HepG2 (cell line): ENCODE results near the gene ACAP1.

Source experiments
- CBX5 ChIP-seq: sonication (generic); formaldehyde crosslinking; IDR thresholded peaks from 2 replicates; pipeline ENCODE4 v1.4.0; 2020; ENCODE audit warnings: missing genetic modification reagents, borderline replicate concordance
- POLR2A ChIP-seq, 2 experiments: IDR thresholded peaks; 2 replicates each; pipeline ENCODE4 v1.6.1; 2011; ENCODE audit warnings: low read depth in 2 of 2, low read length in 2 of 2, mild to moderate bottlenecking in 1 of 2, moderate library complexity in 1 of 2; ENCODE audit not compliant: insufficient read depth in 1 of 2
- SMC3 ChIP-seq: IDR thresholded peaks from 2 replicates; pipeline ENCODE4 v1.6.1; 2011; ENCODE audit warnings: low read length, improper control_type of control experiment
- U2AF1 ChIP-seq: fragments of 200-400 bp; formaldehyde crosslinking; optimal IDR thresholded peaks from 2 replicates; pipeline ENCODE3; 2017; ENCODE audit warnings: mild to moderate bottlenecking, low read depth, low read length
- ZFP41 ChIP-seq: sonication (generic); formaldehyde crosslinking; IDR thresholded peaks from 2 replicates; pipeline ENCODE4 v1.4.0; 2020; ENCODE audit warnings: mild to moderate bottlenecking, missing genetic modification reagents, borderline replicate concordance
- ZNF558 ChIP-seq: sonication (generic); formaldehyde crosslinking; IDR thresholded peaks from 2 replicates; pipeline ENCODE4 v1.9.0; 2022; ENCODE audit warnings: mild to moderate bottlenecking, missing genetic modification reagents, borderline replicate concordance
- TF ChIP-seq, protein P1 (sequence below): IDR thresholded peaks from 2 replicates; pipeline ENCODE4 v1.4.0; 2020; ENCODE audit warnings: mild to moderate bottlenecking, missing genetic modification reagents
- TF ChIP-seq, protein P2 (sequence below): sonication (generic); formaldehyde crosslinking; IDR thresholded peaks from 2 replicates; pipeline ENCODE4 v1.5.1; 2020; ENCODE audit warnings: missing genetic modification reagents, mild to moderate bottlenecking, borderline replicate concordance

DNA sequence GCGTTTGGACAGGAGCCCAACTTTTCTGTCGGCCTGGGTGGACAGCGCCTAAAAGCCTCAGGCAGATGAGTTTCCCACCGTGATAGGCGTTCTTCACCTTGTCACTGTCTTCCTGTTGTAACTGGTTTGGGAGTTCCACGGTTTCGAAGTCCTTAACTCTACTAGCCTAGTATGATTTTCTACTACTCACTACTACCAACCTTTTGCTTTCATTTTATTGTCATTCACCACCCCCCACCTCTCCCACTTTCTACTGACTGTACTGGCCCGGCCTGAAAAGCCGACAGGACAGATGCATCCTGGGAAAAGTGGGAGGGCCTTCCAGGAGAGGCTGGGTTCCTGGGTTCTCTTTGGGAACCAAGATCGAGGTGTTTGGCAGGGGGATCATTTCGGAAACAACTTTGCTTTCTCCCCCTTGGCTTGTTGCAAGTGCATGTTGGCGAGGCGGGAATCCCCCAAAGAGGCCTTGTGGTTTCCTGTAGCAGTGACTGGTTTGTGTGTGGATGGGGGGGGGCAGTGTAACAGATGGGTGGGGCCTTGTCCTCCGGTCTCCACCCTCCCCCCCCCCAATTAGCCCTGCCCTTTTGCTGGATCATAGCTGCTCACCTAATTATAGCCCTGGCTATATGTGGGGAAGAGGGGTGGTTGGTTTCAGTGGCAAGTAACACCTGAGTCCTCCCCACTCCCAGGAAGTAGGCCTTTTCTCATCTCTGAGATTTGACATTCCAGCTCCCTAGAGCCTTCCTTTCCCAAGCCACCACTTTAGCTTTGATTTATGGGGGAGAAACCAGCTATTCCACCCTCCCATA is 27.5 kb upstream of the ACAP1 start:
- no peak for TF ChIP-seq U2AF1
- TF ChIP-seq, protein P1, sequence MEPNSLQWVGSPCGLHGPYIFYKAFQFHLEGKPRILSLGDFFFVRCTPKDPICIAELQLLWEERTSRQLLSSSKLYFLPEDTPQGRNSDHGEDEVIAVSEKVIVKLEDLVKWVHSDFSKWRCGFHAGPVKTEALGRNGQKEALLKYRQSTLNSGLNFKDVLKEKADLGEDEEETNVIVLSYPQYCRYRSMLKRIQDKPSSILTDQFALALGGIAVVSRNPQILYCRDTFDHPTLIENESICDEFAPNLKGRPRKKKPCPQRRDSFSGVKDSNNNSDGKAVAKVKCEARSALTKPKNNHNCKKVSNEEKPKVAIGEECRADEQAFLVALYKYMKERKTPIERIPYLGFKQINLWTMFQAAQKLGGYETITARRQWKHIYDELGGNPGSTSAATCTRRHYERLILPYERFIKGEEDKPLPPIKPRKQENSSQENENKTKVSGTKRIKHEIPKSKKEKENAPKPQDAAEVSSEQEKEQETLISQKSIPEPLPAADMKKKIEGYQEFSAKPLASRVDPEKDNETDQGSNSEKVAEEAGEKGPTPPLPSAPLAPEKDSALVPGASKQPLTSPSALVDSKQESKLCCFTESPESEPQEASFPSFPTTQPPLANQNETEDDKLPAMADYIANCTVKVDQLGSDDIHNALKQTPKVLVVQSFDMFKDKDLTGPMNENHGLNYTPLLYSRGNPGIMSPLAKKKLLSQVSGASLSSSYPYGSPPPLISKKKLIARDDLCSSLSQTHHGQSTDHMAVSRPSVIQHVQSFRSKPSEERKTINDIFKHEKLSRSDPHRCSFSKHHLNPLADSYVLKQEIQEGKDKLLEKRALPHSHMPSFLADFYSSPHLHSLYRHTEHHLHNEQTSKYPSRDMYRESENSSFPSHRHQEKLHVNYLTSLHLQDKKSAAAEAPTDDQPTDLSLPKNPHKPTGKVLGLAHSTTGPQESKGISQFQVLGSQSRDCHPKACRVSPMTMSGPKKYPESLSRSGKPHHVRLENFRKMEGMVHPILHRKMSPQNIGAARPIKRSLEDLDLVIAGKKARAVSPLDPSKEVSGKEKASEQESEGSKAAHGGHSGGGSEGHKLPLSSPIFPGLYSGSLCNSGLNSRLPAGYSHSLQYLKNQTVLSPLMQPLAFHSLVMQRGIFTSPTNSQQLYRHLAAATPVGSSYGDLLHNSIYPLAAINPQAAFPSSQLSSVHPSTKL = no peak
- no peak for TF ChIP-seq SMC3
- no peak for TF ChIP-seq CBX5 (CRISPR knock-in tag)
- TF ChIP-seq ZNF558 (CRISPR knock-in tag) = no peak
- TF ChIP-seq, protein P2, sequence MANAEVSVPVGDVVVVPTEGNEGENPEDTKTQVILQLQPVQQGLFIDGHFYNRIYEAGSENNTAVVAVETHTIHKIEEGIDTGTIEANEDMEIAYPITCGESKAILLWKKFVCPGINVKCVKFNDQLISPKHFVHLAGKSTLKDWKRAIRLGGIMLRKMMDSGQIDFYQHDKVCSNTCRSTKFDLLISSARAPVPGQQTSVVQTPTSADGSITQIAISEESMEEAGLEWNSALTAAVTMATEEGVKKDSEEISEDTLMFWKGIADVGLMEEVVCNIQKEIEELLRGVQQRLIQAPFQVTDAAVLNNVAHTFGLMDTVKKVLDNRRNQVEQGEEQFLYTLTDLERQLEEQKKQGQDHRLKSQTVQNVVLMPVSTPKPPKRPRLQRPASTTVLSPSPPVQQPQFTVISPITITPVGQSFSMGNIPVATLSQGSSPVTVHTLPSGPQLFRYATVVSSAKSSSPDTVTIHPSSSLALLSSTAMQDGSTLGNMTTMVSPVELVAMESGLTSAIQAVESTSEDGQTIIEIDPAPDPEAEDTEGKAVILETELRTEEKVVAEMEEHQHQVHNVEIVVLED (CRISPR knock-in tag) = peak; percentile 15; the same call in 1 of the 2 replicates
- peak; percentile 37 to 69; a peak in 3 of 4 replicates for TF ChIP-seq POLR2A (IDR thresholded peaks at IDR 0.05; ENCODE audit: insufficient read depth in 1 of 2, low read depth in 2 of 2, low read length in 2 of 2)
- no peak for TF ChIP-seq ZFP41 (CRISPR knock-in tag)
